GM10266 (cell line): ENCODE measurements around the gene IL11.
"Not testable (repeated sequence)": the region's sequence is repeated elsewhere in the genome, so short reads cannot be mapped to it uniquely, and the experiment has no call there.

Experiments
- DNase-seq: peaks from one replicate; pipeline ENCODE4 v3.0.0; 2012; ENCODE audit errors: extremely low spot score
- CTCF ChIP-seq: IDR thresholded peaks from 2 replicates; pipeline ENCODE4 v1.5.1; 2012; ENCODE audit warnings: mild to moderate bottlenecking, low read depth; ENCODE audit not compliant: control insufficient read depth, insufficient read depth; ENCODE audit errors: missing control alignments

Gene IL11

DNA sequence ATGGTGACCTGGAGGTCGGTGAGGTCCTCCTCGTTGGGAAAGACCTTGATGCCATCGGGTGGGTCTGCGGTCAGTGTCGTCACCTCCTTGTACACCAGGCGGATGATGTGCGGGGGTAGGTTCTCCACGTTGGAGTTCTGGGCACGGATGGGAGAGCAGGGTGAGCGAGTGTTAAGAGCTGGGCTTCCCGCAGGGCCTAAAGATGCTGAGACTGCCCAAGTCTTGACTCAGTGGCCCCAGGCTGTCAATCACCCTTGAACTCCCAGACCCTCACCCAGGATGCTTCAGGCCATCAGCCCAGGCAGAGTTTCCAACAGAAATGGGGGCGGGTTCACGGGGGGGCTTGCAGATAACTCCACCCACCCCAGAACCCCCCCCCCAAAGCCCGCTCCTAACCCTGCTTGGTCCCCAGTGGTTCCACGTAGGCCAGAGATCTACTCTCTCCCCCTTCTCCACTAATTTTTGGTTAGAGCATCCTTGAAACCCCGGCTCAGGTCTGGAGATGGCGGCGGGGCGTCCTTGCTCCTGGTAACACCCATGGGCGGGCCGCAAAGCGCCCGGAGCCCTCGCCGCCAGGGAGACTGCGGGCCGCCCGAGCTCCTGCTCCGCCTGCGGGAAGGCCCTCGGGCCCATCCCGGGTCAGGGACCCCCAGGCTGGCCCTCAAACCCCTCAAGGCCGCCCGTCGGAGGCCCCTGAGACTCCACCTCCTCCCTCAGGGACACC lies 36.7 kb upstream of the IL11 start:
- no peak for TF ChIP-seq CTCF
- peak; percentile 60 for DNase-seq

DNA sequence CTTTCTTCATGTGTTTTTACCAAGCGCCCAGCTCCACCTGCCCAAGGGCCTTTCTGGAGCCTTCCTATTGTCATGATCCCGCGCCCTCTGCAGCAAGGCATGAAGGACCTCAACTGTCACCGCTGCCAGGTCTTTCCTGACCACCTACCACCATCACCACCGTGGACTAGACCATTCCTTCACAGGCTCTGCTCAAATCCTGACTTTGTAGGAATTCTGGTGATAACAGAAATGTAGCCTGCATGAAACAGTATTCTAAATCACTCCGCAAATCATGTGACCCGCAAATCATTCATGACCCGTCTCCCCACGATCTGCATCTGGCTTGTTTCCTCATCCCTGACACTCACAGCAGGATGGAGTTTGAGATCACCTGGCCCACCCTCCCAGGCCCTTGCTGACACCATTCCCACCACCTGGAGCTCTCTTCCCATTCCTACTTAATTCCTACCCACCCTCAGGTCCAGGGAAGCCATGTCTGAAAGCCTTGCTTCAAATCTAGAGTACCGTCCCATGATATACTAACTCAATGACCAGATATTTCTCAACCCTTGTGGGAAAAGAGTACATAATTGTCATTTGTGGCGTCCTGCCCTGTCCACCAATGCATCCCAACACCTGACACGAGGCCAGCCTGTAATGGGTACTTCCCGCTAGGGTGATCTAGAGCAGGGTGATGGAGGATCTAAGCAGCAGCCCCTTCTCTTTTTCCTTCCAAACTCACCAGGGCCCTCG lies 36.0 kb upstream of the IL11 start:
- no peak for DNase-seq
- no peak for TF ChIP-seq CTCF

- TF ChIP-seq CTCF, result no peak
- no peak for DNase-seq
These were observed 35.4 kb upstream of the IL11 start for GRCh38 chr19:55405638-55406037.

DNA sequence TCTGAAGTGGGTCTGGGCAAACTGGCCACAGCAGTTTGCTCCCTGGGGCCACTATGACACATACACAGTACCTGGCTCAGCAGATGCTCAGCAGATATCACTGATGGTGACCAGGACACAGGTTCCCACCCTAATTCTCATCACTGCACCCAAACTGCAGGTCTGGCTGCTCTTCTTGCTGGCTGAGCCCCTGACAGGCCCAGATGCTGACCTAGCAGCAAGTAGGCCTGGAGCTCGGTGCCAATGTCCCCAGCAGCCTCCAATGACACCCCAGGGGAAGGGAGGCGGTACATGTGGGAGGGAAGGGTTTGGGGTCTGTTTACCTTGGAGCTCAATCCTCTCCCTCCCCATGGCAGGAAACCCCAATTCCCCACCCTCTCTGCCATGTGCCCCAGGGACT lies 32.2 kb upstream of the IL11 start:
- TF ChIP-seq CTCF, result no peak
- no peak for DNase-seq

GRCh38 chr19:55401390-55401789 lies 31.1 kb upstream of the IL11 start:
- not testable (repeated sequence) for DNase-seq

GRCh38 chr19:55400281-55401087 lies 30.2 kb upstream of the IL11 start:
- TF ChIP-seq CTCF, result no peak
- DNase-seq, result no peak

- TF ChIP-seq CTCF, result no peak
- no peak for DNase-seq
These were observed 28.1 kb upstream of the IL11 start for GRCh38 chr19:55398200-55398925.
